HepG2 (cell line): Measurements from ENCODE around the gene FAM76A. TPM values are rescaled to one million over a fixed set of nuclear protein-coding genes. Genes with fewer than 3 reads are reported as not detected.
A peak's percentile ranks its signal among the peaks of the same experiment; 100 is the strongest.

Source experiments
- CEBPG ChIP-seq: IDR thresholded peaks from 2 replicates; pipeline ENCODE4 v1.6.1; 2016
- CHD4 ChIP-seq: fragments of 200-600 bp; sonication (generic); IDR thresholded peaks from 2 replicates; pipeline ENCODE4 v1.7.0; 2017; ENCODE audit warnings: mild to moderate bottlenecking, low read length, borderline replicate concordance
- E2F5 ChIP-seq: sonication (generic); formaldehyde crosslinking; conservative IDR thresholded peaks from 2 replicates; pipeline ENCODE4 v1.4.0; 2020; ENCODE audit warnings: missing genetic modification reagents
- ETS1 ChIP-seq: sonication (generic); formaldehyde crosslinking; IDR thresholded peaks from 2 replicates; pipeline ENCODE4 v1.4.0; 2020; ENCODE audit warnings: missing genetic modification reagents
- LBX2 ChIP-seq: sonication (generic); formaldehyde crosslinking; IDR thresholded peaks from 2 replicates; pipeline ENCODE4 v1.5.0; 2020; ENCODE audit warnings: missing genetic modification reagents, mild to moderate bottlenecking, borderline replicate concordance
- NFKBIZ ChIP-seq: IDR thresholded peaks from 2 replicates; pipeline ENCODE4 v1.6.1; 2018; ENCODE audit warnings: missing genetic modification reagents, missing compliant biosample characterization
- PCBP1 ChIP-seq: fragments of 200-400 bp; formaldehyde crosslinking; IDR thresholded peaks from 2 replicates; pipeline ENCODE4 v1.6.1; 2017; ENCODE audit warnings: mild to moderate bottlenecking, low read depth, low read length, borderline replicate concordance
- POLR2AphosphoS2 ChIP-seq: IDR thresholded peaks from 2 replicates; pipeline ENCODE4 v1.6.1; 2011; ENCODE audit warnings: low read depth, low read length, improper control_type of control experiment
- SIN3B ChIP-seq: fragments of 150-350 bp; IDR thresholded peaks from 2 replicates; pipeline ENCODE4 v1.6.1; 2014; ENCODE audit warnings: low read length
- SNAI1 ChIP-seq: sonication (generic); formaldehyde crosslinking; IDR thresholded peaks from 2 replicates; pipeline ENCODE4 v1.5.0; 2020; ENCODE audit warnings: mild to moderate bottlenecking, missing genetic modification reagents, borderline replicate concordance
- SOX13 ChIP-seq, 3 experiments: fragments of 450-650 bp in 1 of 3; sonication (generic) in 1 of 3; formaldehyde crosslinking in 1 of 3; IDR thresholded peaks in 2 of 3; conservative IDR thresholded peaks in 1 of 3; 2 replicates each; pipeline versions ENCODE4 v1.5.0 to v1.6.1; 2016 to 2020; ENCODE audit warnings: antibody characterized with exemption in 1 of 3, mild to moderate bottlenecking in 1 of 3, missing compliant biosample characterization in 1 of 3, missing genetic modification reagents in 1 of 3, moderate library complexity in 1 of 3
- SOX5 ChIP-seq: IDR thresholded peaks from 2 replicates; pipeline ENCODE4 v1.6.1; 2016; ENCODE audit warnings: borderline replicate concordance
- SP1 ChIP-seq, 2 experiments: fragments of 450-650 bp in 1 of 2; sonication (generic) in 1 of 2; formaldehyde crosslinking in 1 of 2; IDR thresholded peaks; 2 replicates each; pipeline versions ENCODE4 v1.4.0 to v1.6.1; 2016 to 2020; ENCODE audit warnings: missing genetic modification reagents in 1 of 2
- TEAD3 ChIP-seq: optimal IDR thresholded peaks from 2 replicates; pipeline ENCODE3; 2016; ENCODE audit warnings: borderline replicate concordance
- TFE3 ChIP-seq: IDR thresholded peaks from 2 replicates; pipeline ENCODE4 v1.6.1; 2016
- ZFP37 ChIP-seq: sonication (generic); formaldehyde crosslinking; IDR thresholded peaks from 2 replicates; pipeline ENCODE4 v1.4.0; 2020; ENCODE audit warnings: missing genetic modification reagents, borderline replicate concordance
- ZNF333 ChIP-seq: sonication (generic); formaldehyde crosslinking; IDR thresholded peaks from 2 replicates; pipeline ENCODE4 v1.4.0; 2020; ENCODE audit warnings: mild to moderate bottlenecking, missing genetic modification reagents, borderline replicate concordance
- ZNF605 ChIP-seq: sonication (generic); formaldehyde crosslinking; IDR thresholded peaks from 2 replicates; pipeline ENCODE4 v1.8.0; 2022; ENCODE audit warnings: mild to moderate bottlenecking, missing genetic modification reagents
- ZNF678 ChIP-seq: sonication (generic); formaldehyde crosslinking; IDR thresholded peaks from 2 replicates; pipeline ENCODE4 v1.4.0; 2020; ENCODE audit warnings: mild to moderate bottlenecking, missing genetic modification reagents
- ZNF761 ChIP-seq: sonication (generic); formaldehyde crosslinking; conservative IDR thresholded peaks from 2 replicates; pipeline ENCODE4 v1.4.0; 2020; ENCODE audit warnings: mild to moderate bottlenecking, missing genetic modification reagents
- polyA plus RNA-seq, 8 experiments: library from polyadenylated mRNA; depleted of rRNA in 3 of 8; stranded (reverse) in 7 of 8; unstranded in 1 of 8; fragments of >200 nt; fragmentation: Illumina TruSeq in 4 of 8; extraction: Trizol in 4 of 8; gene quantifications; 2 replicates each; pipeline versions ENCODE4 v1.2.1 to v1.2.3, GENCODE V29; 2011 to 2016; ENCODE audit warnings: low read depth in 4 of 8, missing spikeins in 1 of 8, mixed read lengths in 1 of 8; ENCODE audit not compliant: insufficient read depth in 1 of 8
- total RNA-seq, 5 experiments: library from RNA; depleted of rRNA; stranded (reverse); fragments of >200 nt; fragmentation: Illumina TruSeq; extraction: Trizol; gene quantifications; 2 replicates each; pipeline ENCODE4 v1.2.3, GENCODE V29; 2016; ENCODE audit warnings: low read depth in 1 of 5
- TF ChIP-seq, protein P1 (sequence below): sonication (generic); formaldehyde crosslinking; IDR thresholded peaks from 2 replicates; pipeline ENCODE4 v1.5.0; 2020; ENCODE audit warnings: missing genetic modification reagents, mild to moderate bottlenecking, borderline replicate concordance
- TF ChIP-seq, protein P2 (sequence below): sonication (generic); formaldehyde crosslinking; IDR thresholded peaks from 2 replicates; pipeline ENCODE4 v1.5.0; 2020; ENCODE audit warnings: mild to moderate bottlenecking, missing genetic modification reagents, borderline replicate concordance

Gene FAM76A
- total and polyA plus RNA-seq, 2 of the 13 experiments (the other 11 are each of a cell fraction or from before 2014, with no cell fraction given): 4.2 to 15.7 TPM

DNA sequence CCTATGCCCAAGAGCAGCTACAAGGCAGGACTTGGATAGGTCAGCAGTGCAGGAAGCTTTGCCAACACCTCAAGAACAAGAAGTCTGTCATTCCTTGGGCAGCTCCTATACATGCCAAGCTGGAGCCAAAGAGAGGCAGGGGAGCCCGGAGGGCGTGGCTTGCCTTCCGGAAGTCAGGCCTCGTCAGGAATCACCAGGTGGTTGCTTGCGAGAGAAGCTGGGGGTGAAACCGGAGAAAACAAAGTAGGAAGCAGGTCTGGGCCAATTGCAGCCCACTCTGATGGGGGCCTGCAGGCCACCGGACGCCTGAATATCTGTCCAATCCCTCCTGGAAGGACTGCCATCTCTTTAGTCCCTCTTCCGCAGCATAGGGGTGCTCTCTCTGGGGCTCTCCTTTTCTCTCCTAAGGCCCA, 794 bp upstream of the FAM76A start (continued):
- TF ChIP-seq POLR2AphosphoS2 (no peak), ZNF761 (CRISPR knock-in tag) (no peak), SOX5 (CRISPR knock-in tag) (no peak), ZNF678 (CRISPR knock-in tag) (no peak), E2F5 (CRISPR knock-in tag) (no peak), SIN3B (no peak), SP1 (IDR thresholded peaks at IDR 0.05) (no peak), SP1 (CRISPR knock-in tag; IDR thresholded peaks at IDR 0.05) (peak; percentile 39; the same call in 1 of the 2 replicates), TEAD3 (CRISPR knock-in tag) (peak; percentile 41), CEBPG (no peak), ZFP37 (no peak), TFE3 (CRISPR knock-in tag) (no peak), NFKBIZ (CRISPR knock-in tag) (no peak), PCBP1 (no peak), ZNF605 (no peak; the same call in 1 of the 2 replicates), SOX13 (IDR thresholded peaks at IDR 0.05) (no peak), SOX13 (CRISPR knock-in tag; conservative IDR thresholded peaks at IDR 0.05 in 1 of 2, IDR thresholded peaks at IDR 0.05 in 1 of 2) (no peak), LBX2 (CRISPR knock-in tag) (no peak), SNAI1 (CRISPR knock-in tag) (0 out of 2 replicates have a peak, but pooled peaks have one; percentile 45), ETS1 (CRISPR knock-in tag) (no peak), ZNF333 (CRISPR knock-in tag) (no peak), CHD4 (no peak)
- TF ChIP-seq, protein P1, sequence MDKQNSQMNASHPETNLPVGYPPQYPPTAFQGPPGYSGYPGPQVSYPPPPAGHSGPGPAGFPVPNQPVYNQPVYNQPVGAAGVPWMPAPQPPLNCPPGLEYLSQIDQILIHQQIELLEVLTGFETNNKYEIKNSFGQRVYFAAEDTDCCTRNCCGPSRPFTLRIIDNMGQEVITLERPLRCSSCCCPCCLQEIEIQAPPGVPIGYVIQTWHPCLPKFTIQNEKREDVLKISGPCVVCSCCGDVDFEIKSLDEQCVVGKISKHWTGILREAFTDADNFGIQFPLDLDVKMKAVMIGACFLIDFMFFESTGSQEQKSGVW (CRISPR knock-in tag): no peak
- TF ChIP-seq, protein P2, sequence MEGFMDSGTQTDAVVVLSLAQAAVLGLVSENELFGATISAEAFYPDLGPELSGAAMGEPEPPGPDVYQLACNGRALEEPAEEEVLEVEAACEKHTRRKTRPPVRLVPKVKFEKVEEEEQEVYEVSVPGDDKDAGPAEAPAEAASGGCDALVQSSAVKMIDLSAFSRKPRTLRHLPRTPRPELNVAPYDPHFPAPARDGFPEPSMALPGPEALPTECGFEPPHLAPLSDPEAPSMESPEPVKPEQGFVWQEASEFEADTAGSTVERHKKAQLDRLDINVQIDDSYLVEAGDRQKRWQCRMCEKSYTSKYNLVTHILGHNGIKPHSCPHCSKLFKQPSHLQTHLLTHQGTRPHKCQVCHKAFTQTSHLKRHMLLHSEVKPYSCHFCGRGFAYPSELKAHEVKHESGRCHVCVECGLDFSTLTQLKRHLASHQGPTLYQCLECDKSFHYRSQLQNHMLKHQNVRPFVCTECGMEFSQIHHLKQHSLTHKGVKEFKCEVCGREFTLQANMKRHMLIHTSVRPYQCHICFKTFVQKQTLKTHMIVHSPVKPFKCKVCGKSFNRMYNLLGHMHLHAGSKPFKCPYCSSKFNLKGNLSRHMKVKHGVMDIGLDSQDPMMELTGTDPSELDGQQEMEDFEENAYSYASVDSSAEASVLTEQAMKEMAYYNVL (CRISPR knock-in tag): no peak
